Brain pericyte (primary cell): ENCODE data around the gene SEC24B.
"Not testable (repeated sequence)": the region's sequence is repeated elsewhere in the genome, so short reads cannot be mapped to it uniquely, and the experiment has no call there.

Source experiments
- DNase-seq: peaks from one replicate; pipeline ENCODE4 v3.0.0-alpha.2; 2012; ENCODE audit warnings: low read depth, low spot score

SEC24B gene

GRCh38 chr4:109576462-109576861 is 142.8 kb downstream of the SEC24B start:
- no peak for DNase-seq

- no peak for DNase-seq
These were observed 145.2 kb downstream of the SEC24B start for GRCh38 chr4:109578846-109579245.

- not testable (repeated sequence) for DNase-seq
These were observed 146.4 kb downstream of the SEC24B start for GRCh38 chr4:109579997-109580396.

DNA sequence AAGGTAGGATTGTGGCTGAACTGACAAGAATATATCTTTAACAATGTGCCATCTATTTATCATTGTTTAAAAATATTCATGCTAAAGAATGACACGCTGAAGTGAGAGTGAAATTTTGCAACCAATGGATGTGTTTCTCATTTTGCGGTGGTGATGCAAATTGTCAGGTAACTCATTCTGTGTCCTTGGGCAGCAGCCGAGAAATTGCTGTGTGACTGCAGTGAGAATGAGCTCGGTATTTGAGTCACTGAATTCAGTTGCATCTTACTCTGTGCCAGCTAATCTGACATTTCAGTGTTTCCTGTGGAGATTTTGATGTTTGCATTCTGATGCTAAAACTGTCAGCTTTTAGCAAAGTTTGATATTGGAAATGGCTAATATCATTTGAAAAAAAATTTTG is 154.6 kb downstream of the SEC24B start:
- no peak for DNase-seq

DNA sequence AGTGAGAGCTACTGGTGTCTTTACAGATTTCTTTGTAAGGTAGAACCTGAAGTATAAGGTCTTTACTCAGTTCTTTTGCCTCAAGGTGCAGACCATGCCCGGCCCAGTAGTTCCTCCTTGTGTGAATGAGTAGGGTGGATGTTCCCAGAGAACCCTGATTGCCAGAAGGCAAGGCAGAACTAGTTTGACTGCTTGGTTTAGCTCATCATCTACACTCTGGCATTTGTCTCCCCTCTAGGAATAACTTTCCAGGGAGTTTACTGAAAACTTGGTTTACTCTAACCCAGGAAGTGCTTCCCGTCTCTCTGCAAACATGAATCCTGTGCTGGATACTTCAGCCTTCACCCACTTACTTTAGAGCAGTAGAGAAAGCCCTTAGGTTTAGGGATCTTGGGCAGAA is 155.5 kb downstream of the SEC24B start:
- no peak for DNase-seq

DNA sequence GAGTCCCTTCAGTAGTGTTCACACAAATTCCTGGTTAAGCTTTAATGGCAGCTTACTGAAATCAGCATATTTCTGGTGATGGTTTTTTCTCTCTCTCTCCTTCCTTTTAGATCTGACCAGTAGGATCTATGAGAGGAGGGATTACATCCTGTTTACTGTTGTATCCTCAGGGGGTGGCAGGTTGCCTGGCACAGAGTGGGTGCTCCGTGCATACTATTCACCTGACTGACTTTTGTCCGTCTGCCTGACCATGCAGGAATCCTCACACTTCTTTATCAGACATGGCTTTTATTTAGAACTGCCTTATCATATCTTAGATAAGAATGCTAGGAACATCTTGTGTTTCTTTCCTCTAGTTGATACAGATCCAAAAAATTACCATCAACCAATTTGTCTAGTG is 156.0 kb downstream of the SEC24B start:
- no peak for DNase-seq
